Panc1 (cell line): Measurements from ENCODE around the gene BPGM. TPM values are rescaled to one million over a fixed set of nuclear protein-coding genes. Genes with fewer than 3 reads are reported as not detected.
A peak's percentile ranks its signal among the peaks of the same experiment; 100 is the strongest.
"Not testable (repeated sequence)": the region's sequence is repeated elsewhere in the genome, so short reads cannot be mapped to it uniquely, and the experiment has no call there.

Source experiments
- ATAC-seq: fragments of 200-7000 bp; cut with Tn5 transposase; 2 replicates; pipeline ENCODE4 v1.9.1; 2020; ENCODE audit warnings: mild to moderate bottlenecking, moderate library complexity
- BruUV-seq: library from RNA; stranded (reverse); fragments of 400-500 nt; replicated peaks from 2 replicates; lab custom pipeline; 2021; lab: Mats Ljungman, UMichigan
- CTCF ChIA-PET: fragments of 300-600 bp; sonication (Branson Sonifier 250); formaldehyde crosslinking; loops from one replicate; lab custom pipeline; 2022; ENCODE audit warnings: antibody characterized with exemption; lab: Charles Lee
- POLR2A ChIA-PET: fragments of 300-600 bp; sonication (Branson Sonifier 250); formaldehyde crosslinking; loops from one replicate; lab custom pipeline; 2022; ENCODE audit warnings: antibody characterized with exemption; lab: Charles Lee
- DNase-seq: peaks from one replicate; pipeline ENCODE4 v3.0.0-alpha.2; 2010; ENCODE audit warnings: low read depth, low spot score
- H3K27ac ChIP-seq: 2 replicates; pipeline ENCODE4 v1.5.1; 2011; ENCODE audit warnings: mild to moderate bottlenecking, low read length, inconsistent platforms
- H3K27me3 ChIP-seq: fragments of 200-500 bp; sonication (Bioruptor generic); 2 replicates; pipeline ENCODE4 v1.6.0; 2014; ENCODE audit warnings: low read length, inconsistent platforms; ENCODE audit not compliant: control insufficient read depth, insufficient read depth
- H3K36me3 ChIP-seq: fragments of 200-500 bp; sonication (Bioruptor generic); 2 replicates; pipeline ENCODE4 v1.5.1; 2014; ENCODE audit warnings: inconsistent platforms, mild to moderate bottlenecking, low read length, moderate library complexity; ENCODE audit not compliant: control insufficient read depth, insufficient read depth
- H3K4me1 ChIP-seq: 2 replicates; pipeline ENCODE4 v1.5.1; 2011; ENCODE audit warnings: inconsistent platforms, mild to moderate bottlenecking, low read length, moderate library complexity; ENCODE audit not compliant: control insufficient read depth, insufficient read depth
- H3K4me3 ChIP-seq, 2 experiments: 2 replicates each; pipeline ENCODE4 v1.5.1; 2011 to 2012; ENCODE audit warnings: low read depth in 2 of 2, low read length in 2 of 2, mild to moderate bottlenecking in 2 of 2, inconsistent platforms in 1 of 2, moderate library complexity in 1 of 2
- H3K9me3 ChIP-seq: fragments of 200-500 bp; sonication (Bioruptor generic); 2 replicates; pipeline ENCODE4 v1.5.1; 2014; ENCODE audit warnings: low read depth, mild to moderate bottlenecking, inconsistent platforms, low read length, moderate library complexity; ENCODE audit not compliant: control insufficient read depth, insufficient read depth
- POLR2AphosphoS5 ChIP-seq: IDR thresholded peaks from 2 replicates; pipeline ENCODE4 v1.6.1; 2012; ENCODE audit warnings: mild to moderate bottlenecking, low read depth, low read length, moderate library complexity
- REST ChIP-seq, 2 experiments: IDR thresholded peaks; 2 replicates each; pipeline ENCODE4 v1.6.1; 2011 to 2012; ENCODE audit warnings: low read depth in 2 of 2, control low read depth in 1 of 2, low read length in 1 of 2, mild to moderate bottlenecking in 1 of 2, moderate library complexity in 1 of 2; ENCODE audit not compliant: insufficient read depth in 1 of 2
- SIN3A ChIP-seq: IDR thresholded peaks from 2 replicates; pipeline ENCODE4 v1.6.1; 2012; ENCODE audit warnings: low read depth, mild to moderate bottlenecking, low read length, moderate library complexity, borderline replicate concordance; ENCODE audit not compliant: insufficient read depth
- TCF7L2 ChIP-seq: IDR thresholded peaks from 2 replicates; pipeline ENCODE4 v1.6.1; 2011; ENCODE audit warnings: mild to moderate bottlenecking, low read depth, low read length, inconsistent platforms
- in situ Hi-C: cut with HindIII; loops from 2 replicates; pipeline ENCODE4 v1.10.0; 2016; ENCODE audit warnings: low sequenced_read_pairs, low pct_unique_long_range_greater_than_20kb
- intact Hi-C: fragments of 100-400 bp; cut with micrococcal nuclease; formaldehyde crosslinking; loops from one replicate; pipeline ENCODE4 v1.10.0; 2022; ENCODE audit not compliant: unreplicated experiment
- total RNA-seq: library from RNA; stranded (reverse); gene quantifications from one replicate; pipeline ENCODE4 v1.2.1, GENCODE V29; 2021; ENCODE audit not compliant: unreplicated experiment
- TF ChIP-seq, protein P1 (sequence below): fragments of 450-650 bp; IDR thresholded peaks from 2 replicates; pipeline ENCODE4 v1.5.1; 2017; ENCODE audit warnings: mild to moderate bottlenecking

BPGM gene
- total RNA-seq, 1 experiment from 2014 or later = 10.7 TPM

DNA sequence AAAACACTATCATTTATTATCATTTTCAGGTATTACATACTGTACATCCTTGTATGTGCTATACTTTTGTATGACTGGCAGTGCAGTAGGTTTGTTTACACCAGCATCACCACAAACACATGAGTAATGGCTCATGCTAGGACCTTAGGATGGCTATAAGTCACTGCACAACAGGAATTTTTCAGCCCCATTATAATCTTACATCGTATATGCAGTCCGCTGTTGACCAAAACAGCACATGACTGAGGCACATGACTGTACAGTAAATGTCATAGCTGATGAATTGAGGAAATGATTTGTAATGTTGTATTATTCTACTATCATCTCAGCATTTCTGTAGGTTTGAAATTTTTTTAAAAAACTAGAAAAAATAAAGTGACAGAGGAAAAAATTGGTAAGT lies 38.6 kb downstream of the BPGM start:
- intact Hi-C loops (loop anchor here (5.0 kb wide), 1 partner anchor 257 kb away; no protein-coding TSS in a partner anchor), in situ Hi-C loops (no loop called here)
- ATAC-seq = peak; percentile 58; the same call in 1 of the 2 replicates
- BruUV-seq = no TSS peak
- Histone ChIP-seq H3K4me3 (no peak overlapping the region), H3K9me3 (no peaks in the 10 kb centered on the region), H3K27me3 (no peaks in the 10 kb centered on the region), H3K36me3 (no peaks in the 10 kb centered on the region), H3K4me1 (no peaks in the 10 kb centered on the region), H3K27ac (no peak overlapping the region)
- peak; percentile 85 for DNase-seq
- POLR2A ChIA-PET = no interaction called here
- TF ChIP-seq REST (IDR thresholded peaks at IDR 0.05; ENCODE audit: insufficient read depth in 1 of 2, low read depth in 2 of 2, low read length in 1 of 2) (no peak), POLR2AphosphoS5 (no peak), SIN3A (no peak), TCF7L2 (no peak)
- TF ChIP-seq, protein P1, sequence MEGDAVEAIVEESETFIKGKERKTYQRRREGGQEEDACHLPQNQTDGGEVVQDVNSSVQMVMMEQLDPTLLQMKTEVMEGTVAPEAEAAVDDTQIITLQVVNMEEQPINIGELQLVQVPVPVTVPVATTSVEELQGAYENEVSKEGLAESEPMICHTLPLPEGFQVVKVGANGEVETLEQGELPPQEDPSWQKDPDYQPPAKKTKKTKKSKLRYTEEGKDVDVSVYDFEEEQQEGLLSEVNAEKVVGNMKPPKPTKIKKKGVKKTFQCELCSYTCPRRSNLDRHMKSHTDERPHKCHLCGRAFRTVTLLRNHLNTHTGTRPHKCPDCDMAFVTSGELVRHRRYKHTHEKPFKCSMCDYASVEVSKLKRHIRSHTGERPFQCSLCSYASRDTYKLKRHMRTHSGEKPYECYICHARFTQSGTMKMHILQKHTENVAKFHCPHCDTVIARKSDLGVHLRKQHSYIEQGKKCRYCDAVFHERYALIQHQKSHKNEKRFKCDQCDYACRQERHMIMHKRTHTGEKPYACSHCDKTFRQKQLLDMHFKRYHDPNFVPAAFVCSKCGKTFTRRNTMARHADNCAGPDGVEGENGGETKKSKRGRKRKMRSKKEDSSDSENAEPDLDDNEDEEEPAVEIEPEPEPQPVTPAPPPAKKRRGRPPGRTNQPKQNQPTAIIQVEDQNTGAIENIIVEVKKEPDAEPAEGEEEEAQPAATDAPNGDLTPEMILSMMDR = no peak
- CTCF ChIA-PET = no interaction called here

DNA sequence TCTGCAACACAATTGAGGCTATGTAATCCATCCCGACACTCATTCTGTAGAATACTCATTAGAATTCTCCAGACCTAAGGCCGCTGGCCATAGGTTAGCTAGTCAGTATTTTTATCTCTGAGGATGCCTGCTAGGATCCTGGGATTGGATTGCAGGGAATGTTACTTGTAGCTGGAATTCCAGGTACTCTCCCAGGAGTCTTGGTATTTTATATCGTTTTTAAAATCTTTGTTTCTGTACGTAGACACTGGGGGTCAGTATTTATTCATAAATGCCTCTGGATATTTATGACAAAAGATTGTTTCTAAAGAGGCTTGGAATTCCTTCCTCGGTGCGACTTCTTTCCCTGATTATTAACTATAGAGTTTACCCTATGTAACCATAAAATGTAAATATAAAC lies 40.1 kb downstream of the BPGM start:
- in situ Hi-C loops = no loop called here
- Histone ChIP-seq H3K9me3 (no peaks in the 10 kb centered on the region), H3K36me3 (no peaks in the 10 kb centered on the region), H3K4me1 (no peaks in the 10 kb centered on the region), H3K4me3 (no peak overlapping the region), H3K27me3 (no peaks in the 10 kb centered on the region), H3K27ac (no peak overlapping the region)
- CTCF ChIA-PET = interaction anchor here (0.8 kb wide), 1 partner anchor 259 kb away, joined by 6 read pairs; no protein-coding TSS in a partner anchor
- POLR2A ChIA-PET = no interaction called here
- intact Hi-C loops = loop anchor here (5.0 kb wide), 1 partner anchor 256 kb away; no protein-coding TSS in a partner anchor
- TF ChIP-seq, protein P1 = peak; percentile 33
- TF ChIP-seq REST (IDR thresholded peaks at IDR 0.05; ENCODE audit: insufficient read depth in 1 of 2, low read depth in 2 of 2, low read length in 1 of 2) = no peak
- BruUV-seq = no TSS peak
- ATAC-seq = peak; percentile 57
- no peak for DNase-seq

- H3K36me3 ChIP-seq, DNase-seq, H3K27ac ChIP-seq, BruUV-seq, in situ Hi-C loops, H3K9me3 ChIP-seq, H3K4me1 ChIP-seq, H3K27me3 ChIP-seq, ATAC-seq: not testable (repeated sequence)
- peak overlapping the region in 1 of 2 experiments; percentile 25; a peak in 1 of 4 replicates for H3K4me3 ChIP-seq
- intact Hi-C loops = loop anchor here (5.0 kb wide), 1 partner anchor 253 kb away; no protein-coding TSS in a partner anchor
- CTCF ChIA-PET = interaction anchor here (0.5 to 0.7 kb wide), 2 partner anchors 19 to 238 kb away, joined by 3 to 4 read pairs; no protein-coding TSS in a partner anchor
- POLR2A ChIA-PET = interaction anchor here (0.6 kb wide), 1 partner anchor 9 kb away, joined by 10 read pairs; no protein-coding TSS in a partner anchor
Observed at GRCh38 chr7:134689550-134689949, 42.9 kb downstream of the BPGM start.
